ENCODE results near the gene MED9. TPM values are rescaled to one million over a fixed set of nuclear protein-coding genes. Genes with fewer than 3 reads are reported as not detected.
A peak's percentile ranks its signal among the peaks of the same experiment; 100 is the strongest.

Gene MED9
- total RNA-seq, 1 donor from 2014 or later: 20.1 TPM

DNA sequence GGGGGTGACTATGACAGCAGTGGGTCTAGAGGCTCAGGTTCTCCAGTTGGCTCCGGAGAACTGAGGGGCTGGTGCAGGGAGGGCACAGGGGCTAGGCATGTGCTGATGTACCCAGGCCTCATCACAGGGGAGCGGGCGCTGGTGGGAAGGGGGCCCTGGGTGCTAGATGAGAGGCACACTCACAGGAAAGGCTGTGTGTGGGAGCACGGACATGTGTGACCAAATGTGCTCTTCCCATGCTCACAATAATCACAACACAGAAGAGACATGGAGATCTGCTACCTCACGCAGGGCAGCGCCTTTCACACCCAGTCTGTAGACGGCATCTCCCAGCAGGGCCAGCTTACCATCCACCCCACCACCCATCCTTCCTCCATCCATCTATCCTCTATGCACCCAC, 36.8 kb downstream of the MED9 start:
- TF ChIP-seq, protein P1, sequence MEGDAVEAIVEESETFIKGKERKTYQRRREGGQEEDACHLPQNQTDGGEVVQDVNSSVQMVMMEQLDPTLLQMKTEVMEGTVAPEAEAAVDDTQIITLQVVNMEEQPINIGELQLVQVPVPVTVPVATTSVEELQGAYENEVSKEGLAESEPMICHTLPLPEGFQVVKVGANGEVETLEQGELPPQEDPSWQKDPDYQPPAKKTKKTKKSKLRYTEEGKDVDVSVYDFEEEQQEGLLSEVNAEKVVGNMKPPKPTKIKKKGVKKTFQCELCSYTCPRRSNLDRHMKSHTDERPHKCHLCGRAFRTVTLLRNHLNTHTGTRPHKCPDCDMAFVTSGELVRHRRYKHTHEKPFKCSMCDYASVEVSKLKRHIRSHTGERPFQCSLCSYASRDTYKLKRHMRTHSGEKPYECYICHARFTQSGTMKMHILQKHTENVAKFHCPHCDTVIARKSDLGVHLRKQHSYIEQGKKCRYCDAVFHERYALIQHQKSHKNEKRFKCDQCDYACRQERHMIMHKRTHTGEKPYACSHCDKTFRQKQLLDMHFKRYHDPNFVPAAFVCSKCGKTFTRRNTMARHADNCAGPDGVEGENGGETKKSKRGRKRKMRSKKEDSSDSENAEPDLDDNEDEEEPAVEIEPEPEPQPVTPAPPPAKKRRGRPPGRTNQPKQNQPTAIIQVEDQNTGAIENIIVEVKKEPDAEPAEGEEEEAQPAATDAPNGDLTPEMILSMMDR (IDR thresholded peaks at IDR 0.05; ENCODE audit: unreplicated experiment): no peak
- Mint-ChIP-seq H3K27me3 (ENCODE audit: low read depth) (no peaks in the 10 kb centered on the region), H3K9me3 (no peaks in the 10 kb centered on the region), H3K36me3 (no peaks in the 10 kb centered on the region), H3K27ac (no peak overlapping the region), H3K4me3 (no peak overlapping the region), H3K4me1 (peaks cover 20% of the 10 kb centered on the region)
- DNase-seq (ENCODE audit: low spot score in 2 of 2, unreplicated experiment in 2 of 2): no peak

DNA sequence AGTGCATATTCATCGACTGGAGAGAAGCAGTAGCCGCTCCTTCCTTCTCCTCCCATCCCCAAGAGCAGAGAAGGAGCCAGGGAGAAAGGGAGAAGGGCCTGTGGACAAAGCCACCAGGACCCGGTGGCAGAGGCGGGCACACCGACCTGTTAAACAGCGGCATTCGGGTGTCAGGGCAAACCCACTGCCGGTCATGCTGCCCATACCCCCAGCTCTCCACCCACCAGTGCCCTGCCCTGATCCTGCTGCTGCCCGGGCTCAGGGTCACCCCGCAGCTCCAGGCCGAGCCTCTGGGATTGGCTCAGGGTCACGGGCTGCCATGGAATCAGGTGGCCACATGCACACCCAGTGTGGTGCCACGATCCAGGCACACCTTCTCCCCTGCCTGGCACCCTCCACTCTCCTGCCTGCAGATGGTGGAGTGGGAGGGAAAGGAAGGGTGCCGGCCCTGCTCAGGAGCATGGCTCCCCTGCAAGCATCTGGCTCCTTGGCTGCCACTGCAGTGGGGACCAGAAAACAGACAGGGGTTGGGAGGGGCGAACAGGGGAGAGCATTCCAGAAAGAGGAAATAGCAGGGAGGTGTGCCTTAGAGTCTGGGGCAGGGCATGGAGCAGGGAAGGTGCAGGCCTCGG, 37.7 kb downstream of the MED9 start:
- DNase-seq (ENCODE audit: low spot score in 2 of 2, unreplicated experiment in 2 of 2): no peak
- no peaks in the 10 kb centered on the region for H3K36me3 Mint-ChIP-seq
- no peaks in the 10 kb centered on the region for H3K27me3 Mint-ChIP-seq (ENCODE audit: low read depth)
- H3K4me3 Mint-ChIP-seq: no peak overlapping the region
- H3K9me3 Mint-ChIP-seq: no peaks in the 10 kb centered on the region
- TF ChIP-seq, protein P1 (IDR thresholded peaks at IDR 0.05; ENCODE audit: unreplicated experiment): no peak
- H3K4me1 Mint-ChIP-seq: peaks cover 20% of the 10 kb centered on the region
- H3K27ac Mint-ChIP-seq: no peak overlapping the region

DNA sequence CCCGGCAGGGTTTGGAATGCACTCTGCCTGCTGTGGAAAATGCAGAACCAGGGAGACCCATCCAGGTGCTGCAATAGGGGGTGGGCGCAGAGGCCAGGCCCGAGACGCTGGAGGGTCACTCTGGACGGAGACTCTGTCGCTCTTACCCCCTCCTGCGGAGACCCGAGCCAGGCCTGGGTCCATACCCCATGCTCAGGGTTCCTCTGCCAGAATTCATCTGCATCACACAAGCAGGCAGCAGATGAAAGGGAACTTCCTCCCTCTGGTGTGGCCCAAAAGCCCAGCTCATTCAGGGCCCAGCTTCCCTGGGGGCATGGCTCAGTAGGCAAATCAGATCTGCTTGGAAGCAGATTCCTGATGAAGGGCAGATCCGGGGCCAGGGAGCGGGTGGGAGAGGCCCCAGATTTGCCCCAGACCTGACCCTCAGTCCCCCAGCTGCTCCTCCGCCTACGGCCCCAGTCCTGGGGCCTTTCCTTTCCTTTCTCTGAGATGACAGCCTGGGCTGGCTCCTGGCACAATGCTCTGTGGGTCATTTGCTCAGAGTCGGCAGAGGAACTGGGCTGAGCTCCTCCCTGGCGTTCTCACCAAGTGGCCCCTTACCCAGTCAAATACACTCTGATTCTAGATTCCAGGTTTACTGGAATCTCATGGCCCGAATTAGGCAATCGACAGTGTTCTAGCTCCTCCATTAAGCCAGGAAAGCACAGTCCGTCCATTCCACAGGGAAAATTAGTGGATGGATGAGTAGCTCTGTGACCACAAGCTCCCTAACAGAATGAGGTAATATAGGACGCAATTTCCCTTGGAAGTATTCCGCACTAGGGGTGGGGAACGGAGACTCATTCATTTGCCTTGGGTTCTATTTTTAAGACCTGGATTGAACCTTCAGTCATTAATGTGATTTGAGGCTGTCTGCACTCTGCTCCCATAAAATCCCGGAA, 38.5 kb downstream of the MED9 start:
- no peak for DNase-seq (ENCODE audit: low spot score in 2 of 2, unreplicated experiment in 2 of 2)
- Mint-ChIP-seq H3K4me1 (peaks cover 20% of the 10 kb centered on the region), H3K27ac (peak overlapping the region; percentile 89), H3K27me3 (ENCODE audit: low read depth) (no peaks in the 10 kb centered on the region), H3K36me3 (no peaks in the 10 kb centered on the region), H3K9me3 (no peaks in the 10 kb centered on the region), H3K4me3 (no peak overlapping the region)
- TF ChIP-seq, protein P1 (IDR thresholded peaks at IDR 0.05; ENCODE audit: unreplicated experiment): no peak

DNA sequence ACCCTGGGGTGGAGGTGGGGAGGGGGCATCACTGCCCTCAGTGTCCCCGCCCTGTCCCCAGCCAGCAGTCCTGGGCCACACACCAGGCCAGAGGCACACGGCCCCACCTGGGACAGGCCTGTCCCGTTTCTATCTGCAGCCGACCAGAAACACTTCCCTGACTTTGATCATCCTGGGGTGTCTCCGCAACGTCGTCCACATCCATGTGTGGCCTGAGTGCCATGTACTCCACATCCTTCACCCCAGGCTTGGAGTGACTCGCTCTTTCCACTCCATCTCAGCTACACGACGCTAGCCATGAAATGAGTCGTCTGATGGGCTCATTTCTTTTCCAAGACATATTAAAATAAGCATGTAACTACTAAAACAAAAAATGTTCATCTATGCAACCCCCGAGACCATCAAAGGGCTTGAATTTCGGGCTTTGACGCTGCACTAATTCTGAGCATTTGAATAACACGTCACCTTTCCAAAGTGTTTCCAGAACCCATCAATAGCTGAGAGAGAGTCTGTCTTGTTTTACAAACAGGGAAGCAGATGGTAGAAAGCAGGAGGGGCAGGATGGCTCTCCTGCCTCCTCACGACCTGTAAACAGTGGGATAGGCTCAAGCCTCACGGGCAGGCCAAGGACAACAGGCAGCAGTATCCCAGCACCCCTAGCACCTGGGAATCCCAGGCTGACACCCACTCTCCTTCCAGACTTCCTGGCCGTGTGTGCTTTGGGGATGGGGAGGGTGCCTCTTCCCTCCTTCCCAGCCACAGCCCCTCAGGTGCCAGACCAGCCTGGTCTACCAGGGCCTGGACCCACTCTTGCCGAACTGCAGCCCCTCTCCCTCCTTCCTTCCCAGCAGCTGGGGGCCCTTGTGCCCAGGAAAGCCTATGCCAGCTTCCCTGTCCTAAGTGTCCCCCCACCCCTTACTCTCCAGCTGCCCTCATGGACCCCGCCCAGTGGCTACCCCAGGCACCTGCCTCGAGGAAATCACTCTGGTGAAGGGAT, 39.4 kb downstream of the MED9 start:
- Mint-ChIP-seq H3K4me3 (no peak overlapping the region), H3K27ac (peak overlapping the region; percentile 89), H3K27me3 (ENCODE audit: low read depth) (no peaks in the 10 kb centered on the region), H3K36me3 (no peaks in the 10 kb centered on the region), H3K4me1 (peaks cover 20% of the 10 kb centered on the region), H3K9me3 (no peaks in the 10 kb centered on the region)
- no peak for DNase-seq (ENCODE audit: low spot score in 2 of 2, unreplicated experiment in 2 of 2)
- TF ChIP-seq, protein P1 (IDR thresholded peaks at IDR 0.05; ENCODE audit: unreplicated experiment): no peak
